Measurements from ENCODE around the gene CTNNA2. TPM values are rescaled to one million over a fixed set of nuclear protein-coding genes. Genes with fewer than 3 reads are reported as not detected.

CTNNA2 gene
- not detected in 2 replicates for total RNA-seq

GRCh38 chr2:79512442-79513401 is at the start of gene CTNNA2:
TSS of gene CTNNA2 (plus strand) at chr2:79513051.
- no peak for DNase-seq (ENCODE audit: low read depth, low spot score)

DNA sequence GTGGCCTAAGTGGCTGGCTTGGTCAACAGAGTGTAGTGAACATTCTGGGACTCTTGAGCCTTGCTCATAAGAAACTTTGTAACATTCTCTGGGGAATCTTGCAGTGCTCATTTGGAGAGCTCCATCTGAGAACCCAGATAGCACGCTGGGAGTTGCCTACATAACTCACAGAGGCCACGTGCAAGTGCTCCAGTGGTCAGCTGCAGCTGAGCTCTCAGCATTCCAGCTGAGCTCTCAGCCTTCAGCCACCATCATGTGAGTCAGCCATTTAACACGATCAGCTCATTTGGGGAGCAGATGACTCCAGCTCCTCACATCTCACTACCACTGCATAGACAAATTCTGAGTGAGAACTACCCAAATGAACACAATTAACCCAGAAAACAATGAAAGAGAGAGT is 25.5 kb upstream of the CTNNA2 start:
- no peak for DNase-seq (ENCODE audit: low read depth, low spot score)

GRCh38 chr2:79511320-79511951 is 1.4 kb upstream of the CTNNA2 start:
- no peak for DNase-seq (ENCODE audit: low read depth, low spot score)

DNA sequence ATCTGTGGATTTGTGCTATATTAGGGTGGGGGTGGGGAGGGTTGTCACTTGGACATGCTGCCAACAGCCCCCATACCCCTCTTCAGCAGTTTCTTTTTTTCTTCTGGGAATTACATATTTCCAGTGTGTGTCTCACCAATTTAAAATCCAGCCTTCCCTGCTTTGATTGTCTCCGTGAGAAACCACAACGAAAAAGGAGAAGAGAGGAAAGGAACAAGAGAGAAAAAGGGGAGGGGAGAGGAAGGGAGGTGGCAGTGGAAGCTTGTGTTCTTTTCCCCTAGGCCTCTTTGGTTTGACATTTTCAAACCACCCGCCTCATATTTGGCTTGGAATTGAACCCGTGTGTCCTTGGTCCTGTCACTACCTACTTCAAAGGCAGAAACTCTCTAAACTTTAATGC is 860 bp downstream of the CTNNA2 start:
- DNase-seq (ENCODE audit: low read depth, low spot score) = no peak

DNA sequence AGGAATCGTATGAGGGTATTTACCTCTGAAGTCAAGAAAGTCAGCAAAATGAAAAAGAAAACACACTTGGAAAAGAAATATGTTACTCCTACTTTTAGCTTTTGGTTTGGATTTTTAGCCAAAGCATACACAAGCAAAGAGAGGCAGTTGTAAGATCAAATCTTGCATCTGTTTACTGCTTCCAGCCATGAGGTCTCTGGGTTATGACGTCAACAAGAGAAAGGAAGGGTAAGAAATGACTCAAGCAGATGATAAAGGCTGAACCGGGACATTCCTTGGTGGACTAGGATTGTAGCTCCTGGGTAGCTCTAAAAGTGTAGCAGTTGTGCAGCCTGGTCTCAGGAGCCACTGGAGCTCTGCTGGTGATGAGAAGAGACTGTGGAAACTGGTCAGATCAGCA is 16.8 kb downstream of the CTNNA2 start:
- DNase-seq (ENCODE audit: low read depth, low spot score) = no peak

- DNase-seq (ENCODE audit: low read depth, low spot score) = no peak
These were observed 17.6 kb downstream of the CTNNA2 start for GRCh38 chr2:79530443-79530842.

DNA sequence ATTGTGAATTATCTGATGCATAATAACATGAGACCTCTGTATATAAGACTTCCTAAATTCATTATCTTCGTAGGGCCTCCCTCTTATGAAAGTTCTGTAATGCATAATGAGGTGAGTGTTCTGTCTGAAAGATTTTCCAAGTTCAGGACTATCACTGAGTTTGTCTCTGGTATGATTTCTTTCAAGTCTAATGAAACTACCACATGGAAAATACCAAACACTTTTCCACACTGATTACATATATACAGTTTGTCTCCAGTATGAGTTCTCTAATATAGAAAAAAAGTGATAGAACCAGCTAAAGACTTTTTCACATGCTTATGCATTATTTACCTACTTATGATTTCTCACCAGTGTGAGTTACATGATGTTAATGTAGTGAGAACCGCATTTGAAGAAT is 34.7 kb downstream of the CTNNA2 start:
- no peak for DNase-seq (ENCODE audit: low read depth, low spot score)

GRCh38 chr2:79552653-79553052 is 39.8 kb downstream of the CTNNA2 start:
- no peak for DNase-seq (ENCODE audit: low read depth, low spot score)

GRCh38 chr2:79554899-79555298 is 42.0 kb downstream of the CTNNA2 start:
- no peak for DNase-seq (ENCODE audit: low read depth, low spot score)

DNA sequence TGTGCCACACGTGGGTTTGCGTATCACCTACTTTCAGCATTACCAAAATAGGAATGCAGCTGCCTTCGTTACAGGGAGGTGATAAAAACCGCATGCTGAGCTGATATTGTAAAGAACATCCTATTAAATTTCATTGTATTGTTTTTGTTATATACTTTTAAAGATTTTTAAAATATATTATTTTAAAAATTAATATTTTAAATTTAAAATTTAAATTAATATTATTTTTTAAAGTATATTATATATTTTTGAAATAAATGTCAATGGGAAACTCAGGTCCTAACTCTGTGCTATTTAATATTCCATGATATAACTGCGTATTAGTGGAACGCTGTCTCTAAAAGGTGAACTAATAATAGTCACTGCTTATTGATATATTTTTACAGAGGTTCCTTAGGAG is 51.2 kb downstream of the CTNNA2 start:
- DNase-seq (ENCODE audit: low read depth, low spot score) = no peak

- no peak for DNase-seq (ENCODE audit: low read depth, low spot score)
These were observed 56.2 kb downstream of the CTNNA2 start for GRCh38 chr2:79569048-79569447.

DNA sequence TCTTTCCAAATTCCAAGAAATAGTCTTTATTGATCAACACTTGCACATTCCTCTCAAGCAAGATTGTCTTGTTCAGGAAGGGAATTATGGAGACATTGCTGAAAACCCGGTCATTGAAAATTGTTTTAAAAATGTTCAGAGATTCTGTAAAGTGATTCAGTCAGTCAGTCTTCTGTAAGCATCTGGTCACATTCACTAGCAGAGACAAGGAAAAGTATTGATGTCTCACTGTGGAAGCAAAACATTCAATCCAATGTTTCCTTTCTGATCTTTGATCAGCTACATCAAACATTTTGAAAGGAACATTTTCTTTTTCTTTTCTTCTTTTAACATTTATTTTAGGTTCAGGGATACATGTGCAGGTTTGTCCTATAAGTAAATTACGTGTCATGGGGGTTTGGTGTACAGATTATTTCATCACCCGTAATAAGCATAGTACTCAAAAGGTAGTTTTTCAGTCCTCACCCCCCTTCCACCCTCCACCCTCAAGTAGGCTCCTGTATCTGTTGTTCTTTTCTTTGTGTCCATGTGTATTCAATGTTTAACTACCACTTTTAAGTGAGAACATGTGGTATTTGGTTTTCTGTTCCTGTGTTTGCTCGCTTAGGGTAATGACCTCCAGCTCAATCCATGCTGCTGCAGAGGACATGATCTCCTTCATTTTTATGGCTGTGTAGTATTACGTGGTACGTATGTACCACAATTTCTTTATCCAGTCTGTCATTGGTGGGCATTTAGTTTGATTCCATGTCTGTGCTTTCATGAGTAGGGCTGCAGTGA is 61.2 kb downstream of the CTNNA2 start:
- no peak for DNase-seq (ENCODE audit: low read depth, low spot score)

- no peak for DNase-seq (ENCODE audit: low read depth, low spot score)
These were observed 63.6 kb downstream of the CTNNA2 start for GRCh38 chr2:79576451-79576850.

GRCh38 chr2:79578952-79579351 is 66.1 kb downstream of the CTNNA2 start:
- no peak for DNase-seq (ENCODE audit: low read depth, low spot score)

GRCh38 chr2:79580175-79580574 is 67.3 kb downstream of the CTNNA2 start:
- no peak for DNase-seq (ENCODE audit: low read depth, low spot score)

GRCh38 chr2:79585701-79586433 is 73.0 kb downstream of the CTNNA2 start:
- no peak for DNase-seq (ENCODE audit: low read depth, low spot score)

- no peak for DNase-seq (ENCODE audit: low read depth, low spot score)
These were observed 78.4 kb downstream of the CTNNA2 start for GRCh38 chr2:79591281-79591680.

DNA sequence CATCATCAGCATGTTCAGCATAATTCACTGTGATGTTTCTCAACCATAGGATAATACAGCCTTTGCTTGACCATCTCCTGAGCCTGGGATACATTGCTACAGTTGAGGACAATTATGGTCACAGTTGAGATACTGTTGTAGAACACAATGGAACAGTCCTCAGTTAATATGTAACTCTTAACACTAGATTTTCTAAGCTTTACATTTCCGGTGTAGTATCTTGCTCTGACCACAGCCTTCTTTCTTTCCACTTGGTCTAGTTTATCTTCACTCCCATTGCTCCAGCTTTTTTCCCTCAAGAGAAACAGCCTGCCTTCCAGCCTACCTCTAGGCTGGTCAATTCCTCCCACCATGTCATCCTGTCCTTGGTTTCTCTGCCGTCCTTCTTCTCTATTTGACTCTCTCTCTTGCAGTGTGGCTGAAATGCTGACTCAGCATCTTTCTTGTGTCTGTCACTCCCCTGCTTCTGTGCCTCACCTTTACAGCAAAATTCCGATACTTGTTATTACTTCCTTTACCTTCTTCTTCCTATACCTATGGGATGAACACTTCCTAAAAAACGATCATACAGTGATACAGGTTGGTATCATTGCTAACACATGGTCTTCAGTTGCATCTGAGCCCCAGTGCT is 80.5 kb downstream of the CTNNA2 start:
- DNase-seq (ENCODE audit: low read depth, low spot score) = no peak

DNA sequence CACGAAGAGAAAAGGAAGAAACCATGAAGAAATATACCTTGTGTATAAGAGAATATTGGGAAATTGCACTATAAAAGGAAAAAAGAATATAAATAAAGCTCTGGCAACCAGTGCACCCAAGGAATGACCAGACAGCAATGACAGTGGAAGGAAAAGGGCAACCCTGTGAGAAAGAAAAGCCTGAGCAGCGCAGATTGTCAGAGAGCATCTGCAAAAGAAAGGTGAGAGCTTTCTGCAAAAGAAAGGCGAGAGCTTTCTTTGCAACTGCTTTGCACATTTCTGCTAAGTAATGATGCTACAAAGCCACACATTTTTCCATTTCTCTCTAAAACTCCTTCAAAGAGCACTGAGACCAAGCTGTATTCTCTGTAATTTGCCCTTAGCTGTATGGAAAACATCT is 83.6 kb downstream of the CTNNA2 start:
- no peak for DNase-seq (ENCODE audit: low read depth, low spot score)

- DNase-seq (ENCODE audit: low read depth, low spot score) = no peak
These were observed 91.9 kb downstream of the CTNNA2 start for GRCh38 chr2:79604748-79605147.
